ENCODE data around the gene CLIP1.
"Not testable (repeated sequence)": the region's sequence is repeated elsewhere in the genome, so short reads cannot be mapped to it uniquely, and the experiment has no call there.

The CLIP1 gene

GRCh38 chr12:122435186-122435585 is 12.7 kb upstream of the CLIP1 start:
- no peak for DNase-seq (ENCODE audit: low read depth, low spot score)

- not testable (repeated sequence) for DNase-seq (ENCODE audit: low read depth, low spot score)
These were observed 6.6 kb upstream of the CLIP1 start for GRCh38 chr12:122429043-122429442.

GRCh38 chr12:122427403-122427802 is 4.9 kb upstream of the CLIP1 start:
- no peak for DNase-seq (ENCODE audit: low read depth, low spot score)

GRCh38 chr12:122423258-122424165 is 1.0 kb upstream of the CLIP1 start:
- no peak for DNase-seq (ENCODE audit: low read depth, low spot score)

- no peak for DNase-seq (ENCODE audit: low read depth, low spot score)
These were observed 325 bp upstream of the CLIP1 start for GRCh38 chr12:122422730-122423257.

- no peak for DNase-seq (ENCODE audit: low read depth, low spot score)
These were observed 1.2 kb downstream of the CLIP1 start for GRCh38 chr12:122421187-122421820.

- DNase-seq (ENCODE audit: low read depth, low spot score), result no peak
These were observed 1.9 kb downstream of the CLIP1 start for GRCh38 chr12:122420471-122421162.

GRCh38 chr12:122419094-122419493 is 3.4 kb downstream of the CLIP1 start:
- not testable (repeated sequence) for DNase-seq (ENCODE audit: low read depth, low spot score)

GRCh38 chr12:122415665-122416064 is 6.8 kb downstream of the CLIP1 start:
- not testable (repeated sequence) for DNase-seq (ENCODE audit: low read depth, low spot score)

GRCh38 chr12:122413516-122414404 is 8.7 kb downstream of the CLIP1 start:
- no peak for DNase-seq (ENCODE audit: low read depth, low spot score)

- DNase-seq (ENCODE audit: low read depth, low spot score), result no peak
These were observed 9.5 kb downstream of the CLIP1 start for GRCh38 chr12:122412851-122413433.

GRCh38 chr12:122411537-122411936 is 10.9 kb downstream of the CLIP1 start:
- no peak for DNase-seq (ENCODE audit: low read depth, low spot score)

GRCh38 chr12:122407208-122407607 is 15.3 kb downstream of the CLIP1 start:
- DNase-seq (ENCODE audit: low read depth, low spot score), result no peak

- no peak for DNase-seq (ENCODE audit: low read depth, low spot score)
These were observed 15.7 kb downstream of the CLIP1 start for GRCh38 chr12:122406701-122407164.

- DNase-seq (ENCODE audit: low read depth, low spot score), result no peak
These were observed 18.6 kb downstream of the CLIP1 start for GRCh38 chr12:122403831-122404230.

GRCh38 chr12:122403115-122403770 is 19.2 kb downstream of the CLIP1 start:
- DNase-seq (ENCODE audit: low read depth, low spot score), result no peak

- no peak for DNase-seq (ENCODE audit: low read depth, low spot score)
These were observed 20.2 kb downstream of the CLIP1 start for GRCh38 chr12:122402264-122402663.

GRCh38 chr12:122399592-122400373 is 22.7 kb downstream of the CLIP1 start:
- peak; percentile 63 for DNase-seq (ENCODE audit: low read depth, low spot score)

GRCh38 chr12:122399254-122399591 is 23.2 kb downstream of the CLIP1 start:
- no peak for DNase-seq (ENCODE audit: low read depth, low spot score)

Measured in smooth muscle cell of the brain vasculature (primary cell).